HCT116 (cell line): ENCODE data around the gene FCN3.

ENCODE experiments used
- CTCF ChIP-seq, 3 experiments: fragments of 200-600 bp in 1 of 3; sonication (generic) in 1 of 3; IDR thresholded peaks in 2 of 3; conservative IDR thresholded peaks in 1 of 3; 2 replicates each; pipeline ENCODE4 v1.5.1; 2012 to 2017; ENCODE audit warnings: low read depth in 2 of 3, low read length in 2 of 3, antibody characterized with exemption in 1 of 3, borderline replicate concordance in 1 of 3, control low read depth in 1 of 3, mild to moderate bottlenecking in 1 of 3, mixed read lengths in 1 of 3, mixed run types in 1 of 3, moderate library complexity in 1 of 3; ENCODE audit not compliant: insufficient read depth in 1 of 3
- EGR1 ChIP-seq: IDR thresholded peaks from 2 replicates; pipeline ENCODE4 v1.6.1; 2012; ENCODE audit warnings: low read depth
- ELF1 ChIP-seq: IDR thresholded peaks from 2 replicates; pipeline ENCODE4 v1.6.1; 2012; ENCODE audit warnings: low read depth, borderline replicate concordance
- EZH2 ChIP-seq: fragments of 200-600 bp; sonication (generic); IDR thresholded peaks from 2 replicates; pipeline ENCODE4 v1.6.1; 2017; ENCODE audit warnings: antibody characterized with exemption, mixed run types
- MAX ChIP-seq: IDR thresholded peaks from 2 replicates; pipeline ENCODE4 v1.6.1; 2012
- POLR2A ChIP-seq: IDR thresholded peaks from 2 replicates; pipeline ENCODE4 v1.7.0; 2011; ENCODE audit warnings: borderline replicate concordance; ENCODE audit not compliant: insufficient read depth, insufficient read length; ENCODE audit errors: extremely low read depth
- POLR2AphosphoS5 ChIP-seq: IDR thresholded peaks from 2 replicates; pipeline ENCODE4 v1.6.1; 2011; ENCODE audit warnings: mild to moderate bottlenecking, low read depth, low read length, moderate library complexity
- REST ChIP-seq: IDR thresholded peaks from 2 replicates; pipeline ENCODE4 v1.6.1; 2012; ENCODE audit warnings: low read depth
- SP1 ChIP-seq: IDR thresholded peaks from 2 replicates; pipeline ENCODE4 v1.6.1; 2012; ENCODE audit warnings: low read depth
- ZNF274 ChIP-seq: fragments of 200-500 bp; sonication (Bioruptor generic); IDR thresholded peaks from 2 replicates; pipeline ENCODE4 v1.6.1; 2014; ENCODE audit warnings: mild to moderate bottlenecking, low read depth, low read length, inconsistent platforms

- TF ChIP-seq CTCF (IDR thresholded peaks at IDR 0.05 in 2 of 3, conservative IDR thresholded peaks at IDR 0.05 in 1 of 3; ENCODE audit: borderline replicate concordance in 1 of 3, insufficient read depth in 1 of 3, low read depth in 2 of 3, low read length in 2 of 3) (no peak), EGR1 (no peak), POLR2A (no peak), REST (no peak), SP1 (no peak), EZH2 (no peak), POLR2AphosphoS5 (no peak), MAX (no peak), ZNF274 (no peak), ELF1 (no peak)
Measured at GRCh38 chr1:27381969-27382762, 7.5 kb upstream of the FCN3 start.
